ENCODE data around the gene H1-8. TPM values are rescaled to one million over a fixed set of nuclear protein-coding genes. Genes with fewer than 3 reads are reported as not detected.

The H1-8 gene
- total RNA-seq, 1 experiment from 2014 or later: not detected

DNA sequence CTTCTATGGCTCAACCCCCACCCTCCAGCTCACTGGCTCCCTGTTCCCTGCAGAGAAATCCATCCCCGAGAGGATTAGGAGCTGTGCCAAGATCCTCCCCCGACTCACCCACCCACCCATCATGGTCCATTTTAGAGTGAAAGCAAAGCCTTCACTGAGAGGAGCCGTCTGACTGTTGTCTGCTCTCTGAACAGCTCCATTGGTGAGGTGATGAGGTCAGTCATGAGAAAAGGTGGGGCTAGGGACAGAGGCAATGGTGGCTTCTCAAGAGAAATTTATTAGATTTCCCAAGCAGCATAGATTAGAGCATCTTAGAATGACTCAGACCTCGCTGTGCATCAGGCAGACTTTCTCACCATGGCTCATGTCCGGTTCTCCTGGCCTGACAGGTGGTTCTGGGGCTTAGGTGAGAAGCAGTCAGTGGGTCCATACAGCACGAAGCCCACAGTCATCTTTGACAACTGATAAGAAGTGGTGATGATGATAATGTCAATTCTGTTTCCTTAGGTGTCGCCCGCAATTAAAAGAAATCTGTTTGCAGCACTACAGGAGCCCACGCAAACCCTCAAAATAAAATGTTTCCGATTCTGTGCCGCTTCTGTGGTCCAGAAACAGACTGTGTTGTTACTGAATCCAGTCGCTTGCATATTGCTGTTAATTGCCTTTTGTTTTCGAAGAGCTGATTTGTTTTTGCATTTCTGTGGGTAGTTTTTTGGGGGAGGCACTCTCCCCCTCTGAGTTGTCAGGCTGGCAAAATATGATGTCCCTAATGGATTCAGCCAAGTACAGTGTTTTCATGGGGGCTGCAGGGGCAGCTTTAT lies 39.3 kb upstream of the H1-8 start:
- Histone ChIP-seq H3K23me2 (ENCODE audit: insufficient read length, low read depth, low read length, poor library complexity, severe bottlenecking) (no peaks in the 10 kb centered on the region), H4K91ac (ENCODE audit: insufficient read length, low read depth, low read length) (no peak overlapping the region), H3K4ac (ENCODE audit: low read depth, low read length) (no peak overlapping the region), H3K4me2 (ENCODE audit: insufficient read depth, insufficient read length, low read length) (no peak overlapping the region), H3K79me1 (ENCODE audit: insufficient read depth, low read depth, low read length, poor library complexity, severe bottlenecking) (no peaks in the 10 kb centered on the region), H3K18ac (ENCODE audit: insufficient read length, low read depth, low read length) (no peak overlapping the region), H3T11ph (ENCODE audit: low read length) (no peak overlapping the region), H3K9me3 (ENCODE audit: control insufficient read depth, low read depth, low read length) (no peaks in the 10 kb centered on the region), H4K20me1 (ENCODE audit: control insufficient read depth, insufficient read depth, insufficient read length) (peaks cover 2% of the 10 kb centered on the region), H3K9ac (ENCODE audit: extremely low read depth, insufficient read length, low read length) (no peak overlapping the region), H3K27me3 (ENCODE audit: insufficient read depth, low read length) (no peaks in the 10 kb centered on the region), H4K8ac (replicated peaks; ENCODE audit: insufficient read length, low read depth, low read length) (no peak overlapping the region), H2AFZ (ENCODE audit: low read length) (no peak overlapping the region), H2BK12ac (ENCODE audit: insufficient read length, low read depth, low read length) (no peak overlapping the region), H2BK20ac (ENCODE audit: low read depth, low read length, poor library complexity, severe bottlenecking) (no peak overlapping the region), H3K27ac (ENCODE audit: insufficient read length, low read depth, low read length) (no peak overlapping the region), H2BK15ac (ENCODE audit: low read depth, low read length) (no peak overlapping the region), H3K14ac (ENCODE audit: insufficient read depth, low read length) (no peak overlapping the region), H2BK120ac (ENCODE audit: low read depth, low read length, poor library complexity, severe bottlenecking) (no peak overlapping the region), H3K4me1 (ENCODE audit: insufficient read depth, low read length) (0 out of 2 replicates have a peak, but pooled peaks cover 4% of the 10 kb centered on the region), H3K79me2 (ENCODE audit: insufficient read depth, low read length) (no peaks in the 10 kb centered on the region), H2AK5ac (ENCODE audit: insufficient read length, low read length) (no peak overlapping the region), H2BK5ac (ENCODE audit: insufficient read length, low read length) (no peak overlapping the region), H4K5ac (ENCODE audit: insufficient read length, low read depth, low read length) (no peak overlapping the region), H3K56ac (ENCODE audit: insufficient read length, low read depth, low read length) (no peak overlapping the region), H3K23ac (ENCODE audit: insufficient read length, low read depth, low read length) (no peak overlapping the region)
- H3K4me3 Mint-ChIP-seq: no peak overlapping the region
- H3K27ac Mint-ChIP-seq: no peak overlapping the region
- peaks cover 14 to 15% of the 10 kb centered on the region in 2 experiments for H3K4me1 Mint-ChIP-seq
- TF ChIP-seq, protein P1, sequence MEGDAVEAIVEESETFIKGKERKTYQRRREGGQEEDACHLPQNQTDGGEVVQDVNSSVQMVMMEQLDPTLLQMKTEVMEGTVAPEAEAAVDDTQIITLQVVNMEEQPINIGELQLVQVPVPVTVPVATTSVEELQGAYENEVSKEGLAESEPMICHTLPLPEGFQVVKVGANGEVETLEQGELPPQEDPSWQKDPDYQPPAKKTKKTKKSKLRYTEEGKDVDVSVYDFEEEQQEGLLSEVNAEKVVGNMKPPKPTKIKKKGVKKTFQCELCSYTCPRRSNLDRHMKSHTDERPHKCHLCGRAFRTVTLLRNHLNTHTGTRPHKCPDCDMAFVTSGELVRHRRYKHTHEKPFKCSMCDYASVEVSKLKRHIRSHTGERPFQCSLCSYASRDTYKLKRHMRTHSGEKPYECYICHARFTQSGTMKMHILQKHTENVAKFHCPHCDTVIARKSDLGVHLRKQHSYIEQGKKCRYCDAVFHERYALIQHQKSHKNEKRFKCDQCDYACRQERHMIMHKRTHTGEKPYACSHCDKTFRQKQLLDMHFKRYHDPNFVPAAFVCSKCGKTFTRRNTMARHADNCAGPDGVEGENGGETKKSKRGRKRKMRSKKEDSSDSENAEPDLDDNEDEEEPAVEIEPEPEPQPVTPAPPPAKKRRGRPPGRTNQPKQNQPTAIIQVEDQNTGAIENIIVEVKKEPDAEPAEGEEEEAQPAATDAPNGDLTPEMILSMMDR (conservative IDR thresholded peaks at IDR 0.05): no peak
- WGBS (ENCODE audit: extremely low coverage, insufficient read length, low lambda C conversion rate): no CpG with 5 or more reads among the region's 13 CpGs
- H3K9me3 Mint-ChIP-seq: no peaks in the 10 kb centered on the region
- peaks cover 1% of the 10 kb centered on the region; the same call in 1 of the 2 replicates for H3K27me3 Mint-ChIP-seq (ENCODE audit: low read depth)
- peaks cover 5 to 25% (median 9%) of the 10 kb centered on the region in 3 experiments; a peak in 6 of 7 replicates for H3K36me3 Mint-ChIP-seq (ENCODE audit: insufficient read depth in 1 of 3, low read depth in 3 of 3)
- no peak for DNase-seq

Data from H9 (cell line).